ENCODE data around the gene MID1.

MID1 gene

GRCh38 chrX:10525381-10526120, 94.8 kb downstream of the MID1 start:
- ChIA-PET POLR2A (no interaction called here), CTCF (no interaction called here)
- H3K4me1 ChIP-seq (ENCODE audit: control insufficient read depth, insufficient read depth, low read length) = no peaks in the 10 kb centered on the region
- H3K9me3 ChIP-seq (ENCODE audit: control insufficient read depth, insufficient read depth, low read depth, low read length) = no peaks in the 10 kb centered on the region
- H3K4me3 ChIP-seq (ENCODE audit: low read depth, low read length) = no peak overlapping the region
- H3K27ac ChIP-seq (ENCODE audit: extremely low read depth, low read depth, low read length) = no peak overlapping the region
- TF ChIP-seq ZNF175 (tag by site-specific recombination; IDR thresholded peaks at IDR 0.05) = no peak
- TF ChIP-seq KLF1 (tag by site-specific recombination; IDR thresholded peaks at IDR 0.05) = no peak
- no peak for TF ChIP-seq ZNF248 (tag by site-specific recombination; IDR thresholded peaks at IDR 0.05)
- TF ChIP-seq ZNF664 (tag by site-specific recombination; IDR thresholded peaks at IDR 0.05) = no peak
- no peak for TF ChIP-seq ZNF626 (tag by site-specific recombination; IDR thresholded peaks at IDR 0.05)
- no peak for TF ChIP-seq ZNF138 (tag by site-specific recombination; IDR thresholded peaks at IDR 0.05; ENCODE audit: borderline replicate concordance)
- no peak for TF ChIP-seq ZNF670 (tag by site-specific recombination; IDR thresholded peaks at IDR 0.05; ENCODE audit: low read depth)
- TF ChIP-seq ZNF639 (tag by site-specific recombination; IDR thresholded peaks at IDR 0.05) = no peak
- TF ChIP-seq KLF9 (tag by site-specific recombination; IDR thresholded peaks at IDR 0.05; ENCODE audit: low read depth) = no peak
- TF ChIP-seq KLF7 (tag by site-specific recombination; IDR thresholded peaks at IDR 0.05; ENCODE audit: borderline replicate concordance) = no peak
- TF ChIP-seq WT1 (tag by site-specific recombination; IDR thresholded peaks at IDR 0.05) = no peak
- no peak for TF ChIP-seq ZBTB26 (tag by site-specific recombination; optimal IDR thresholded peaks at IDR 0.05)
- no peak for TF ChIP-seq TRIM28 (IDR thresholded peaks at IDR 0.05; ENCODE audit: borderline replicate concordance, low read length)
- peaks cover 0 to 48% of the 10 kb centered on the region in 2 experiments; a peak in 1 of 3 replicates for H3K36me3 ChIP-seq (ENCODE audit: control insufficient read depth in 2 of 2, insufficient read depth in 1 of 2, low read length in 2 of 2)

- TF ChIP-seq KLF9 (tag by site-specific recombination; IDR thresholded peaks at IDR 0.05; ENCODE audit: low read depth) (no peak), ZNF521 (tag by site-specific recombination; IDR thresholded peaks at IDR 0.05) (no peak), ZIC2 (tag by site-specific recombination; IDR thresholded peaks at IDR 0.05) (no peak), FEZF1 (tag by site-specific recombination; IDR thresholded peaks at IDR 0.05) (no peak), ZBTB44 (tag by site-specific recombination; IDR thresholded peaks at IDR 0.05) (no peak), ZBTB48 (tag by site-specific recombination; IDR thresholded peaks at IDR 0.05) (no peak), ZBTB7A (tag by site-specific recombination; IDR thresholded peaks at IDR 0.05; ENCODE audit: low read depth) (no peak), ZNF221 (tag by site-specific recombination; IDR thresholded peaks at IDR 0.05; ENCODE audit: borderline replicate concordance) (no peak), IKZF3 (tag by site-specific recombination; IDR thresholded peaks at IDR 0.05) (no peak), ZNF335 (tag by site-specific recombination; conservative IDR thresholded peaks at IDR 0.05) (no peak), ZNF433 (tag by site-specific recombination; IDR thresholded peaks at IDR 0.05; ENCODE audit: low read depth) (no peak), ZNF473 (tag by site-specific recombination; IDR thresholded peaks at IDR 0.05) (no peak), ZNF26 (tag by site-specific recombination; IDR thresholded peaks at IDR 0.05) (no peak), ZSCAN23 (tag by site-specific recombination; IDR thresholded peaks at IDR 0.05) (no peak), ZNF768 (tag by site-specific recombination; IDR thresholded peaks at IDR 0.05) (no peak)
- ChIA-PET CTCF (interaction anchor here (0.6 kb wide), 1 partner anchor 1234 kb away, joined by 3 read pairs; no protein-coding TSS in a partner anchor), POLR2A (no interaction called here)
- H3K9me3 ChIP-seq (ENCODE audit: control insufficient read depth, insufficient read depth, low read depth, low read length) = no peaks in the 10 kb centered on the region
- H3K4me3 ChIP-seq (ENCODE audit: low read depth, low read length) = no peak overlapping the region
- H3K36me3 ChIP-seq (ENCODE audit: control insufficient read depth in 2 of 2, insufficient read depth in 1 of 2, low read length in 2 of 2) = peaks cover 0 to 55% of the 10 kb centered on the region in 2 experiments; a peak in 1 of 3 replicates
- no peaks in the 10 kb centered on the region for H3K4me1 ChIP-seq (ENCODE audit: control insufficient read depth, insufficient read depth, low read length)
- no peak overlapping the region for H3K27ac ChIP-seq (ENCODE audit: extremely low read depth, low read depth, low read length)
Observed at GRCh38 chrX:10524578-10524977, 95.8 kb downstream of the MID1 start.
